Eye (tissue), 1 donor: ENCODE data around the gene IL1RAPL2.

Source experiments
- DNase-seq: peaks from one replicate; pipeline ENCODE4 v3.0.0-alpha.2; 2015

Gene IL1RAPL2

GRCh38 chrX:105477351-105477750, 911.4 kb downstream of the IL1RAPL2 start:
- no peak for DNase-seq

DNA sequence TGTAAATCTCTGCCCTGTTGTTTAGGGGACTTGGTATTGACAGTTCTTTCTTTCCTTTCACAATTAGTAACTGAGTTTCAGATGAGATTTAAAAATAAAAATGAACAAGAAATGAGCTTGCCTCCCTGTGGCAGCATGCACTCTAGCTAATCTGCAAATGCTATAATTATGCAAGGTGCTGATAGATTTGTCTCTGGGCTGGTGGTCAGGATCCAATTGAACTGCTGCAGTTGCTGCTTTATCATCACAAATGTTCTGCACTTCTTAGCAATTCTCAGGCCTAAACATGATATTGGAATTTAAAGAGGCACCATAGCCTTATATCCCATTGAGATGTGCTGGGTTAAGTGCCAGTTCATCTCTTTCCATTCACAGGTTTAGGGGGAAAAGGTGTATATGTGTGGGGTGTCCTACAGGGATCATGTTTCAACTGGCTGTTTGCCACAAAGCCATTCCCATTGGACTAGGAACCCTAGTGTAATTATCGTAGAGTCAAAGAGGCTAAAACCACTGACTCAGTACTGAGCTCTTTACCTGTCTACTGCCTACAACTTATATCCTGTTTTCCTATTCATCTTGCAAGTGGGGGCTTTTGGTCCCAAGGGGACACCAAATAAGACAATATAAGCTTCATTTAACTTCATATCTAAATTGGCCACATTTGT, 914.8 kb downstream of the IL1RAPL2 start:
- DNase-seq, result no peak

DNA sequence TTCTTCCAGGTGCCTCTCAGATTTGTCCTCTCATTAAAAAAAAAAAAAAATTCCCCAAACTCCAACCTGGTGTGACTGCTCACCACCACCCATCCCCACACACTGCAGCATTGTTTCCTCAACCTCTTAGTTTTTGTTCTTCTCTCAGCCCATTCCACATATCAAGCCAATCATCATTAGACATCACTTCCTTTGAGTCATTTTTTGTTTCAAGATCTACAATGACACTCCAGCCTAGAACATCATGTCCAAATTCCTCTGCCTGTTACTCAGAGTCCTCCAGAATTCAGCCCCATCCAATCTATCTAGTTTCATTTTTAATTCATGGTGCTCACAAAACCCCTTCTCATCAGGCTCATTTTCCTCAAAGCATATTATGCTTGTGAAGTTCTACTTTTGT, 917.0 kb downstream of the IL1RAPL2 start:
- no peak for DNase-seq

GRCh38 chrX:105488716-105489115, 922.7 kb downstream of the IL1RAPL2 start:
- no peak for DNase-seq

- no peak for DNase-seq
These were observed 929.4 kb downstream of the IL1RAPL2 start for GRCh38 chrX:105495376-105495775.

DNA sequence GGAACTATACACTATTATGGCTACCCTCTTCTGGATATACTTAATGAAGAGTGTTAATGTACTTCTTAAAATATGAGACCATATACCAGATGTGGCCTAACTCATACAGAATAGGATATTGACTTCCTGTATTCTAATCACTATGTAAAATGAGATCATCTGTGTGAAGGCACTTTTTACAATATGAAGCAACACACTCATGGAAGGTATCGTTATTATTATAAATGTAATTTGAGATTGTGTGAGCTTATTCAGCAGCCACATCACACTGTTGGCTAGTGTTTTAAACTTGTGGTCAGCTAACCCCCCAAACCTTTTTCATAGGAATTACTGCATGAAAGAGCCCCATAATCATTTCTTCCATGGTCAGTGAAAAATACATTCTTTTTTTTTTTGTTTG, 936.3 kb downstream of the IL1RAPL2 start:
- DNase-seq, result no peak

GRCh38 chrX:105515561-105515960, 949.6 kb downstream of the IL1RAPL2 start:
- no peak for DNase-seq

DNA sequence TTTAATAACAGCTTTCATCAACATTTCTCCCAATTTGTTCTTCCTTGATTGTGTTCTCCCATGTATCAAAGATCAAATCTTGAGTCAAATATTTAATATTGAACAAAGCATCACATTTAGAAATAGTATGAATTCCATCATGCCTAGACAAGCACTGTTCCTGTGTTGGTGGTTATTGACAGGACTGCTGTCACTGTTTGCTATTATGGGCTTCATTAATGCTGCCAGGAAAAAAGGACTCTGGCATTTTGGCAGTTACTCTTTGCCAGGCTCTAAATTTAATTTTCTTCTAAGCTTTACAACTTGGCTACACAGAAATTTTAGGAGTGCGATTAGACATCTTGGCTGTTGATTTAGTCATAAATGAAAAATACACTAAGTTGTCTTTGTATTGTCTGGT, 960.4 kb downstream of the IL1RAPL2 start:
- DNase-seq, result no peak

- no peak for DNase-seq
These were observed 961.8 kb downstream of the IL1RAPL2 start for GRCh38 chrX:105527759-105528158.

- DNase-seq, result no peak
These were observed 968.0 kb downstream of the IL1RAPL2 start for GRCh38 chrX:105533951-105534350.

DNA sequence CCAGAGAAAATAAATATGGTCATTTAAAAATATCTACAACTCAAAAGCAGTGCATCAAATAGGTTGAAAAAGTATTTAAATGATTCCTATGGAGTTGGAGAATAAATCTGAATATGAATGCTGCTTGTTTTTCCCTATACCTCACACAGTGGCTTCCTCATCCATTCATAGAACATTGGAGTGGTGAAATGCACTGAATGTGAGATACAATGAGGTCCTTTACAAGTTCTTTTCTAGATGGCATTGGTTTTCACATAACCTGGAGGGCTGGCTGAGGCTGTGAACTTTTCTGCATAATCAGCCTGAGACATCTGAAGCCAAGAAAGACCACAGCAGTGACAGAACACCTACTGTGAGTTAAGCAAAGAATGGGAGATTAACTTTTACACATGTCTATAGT, 977.3 kb downstream of the IL1RAPL2 start:
- no peak for DNase-seq

DNA sequence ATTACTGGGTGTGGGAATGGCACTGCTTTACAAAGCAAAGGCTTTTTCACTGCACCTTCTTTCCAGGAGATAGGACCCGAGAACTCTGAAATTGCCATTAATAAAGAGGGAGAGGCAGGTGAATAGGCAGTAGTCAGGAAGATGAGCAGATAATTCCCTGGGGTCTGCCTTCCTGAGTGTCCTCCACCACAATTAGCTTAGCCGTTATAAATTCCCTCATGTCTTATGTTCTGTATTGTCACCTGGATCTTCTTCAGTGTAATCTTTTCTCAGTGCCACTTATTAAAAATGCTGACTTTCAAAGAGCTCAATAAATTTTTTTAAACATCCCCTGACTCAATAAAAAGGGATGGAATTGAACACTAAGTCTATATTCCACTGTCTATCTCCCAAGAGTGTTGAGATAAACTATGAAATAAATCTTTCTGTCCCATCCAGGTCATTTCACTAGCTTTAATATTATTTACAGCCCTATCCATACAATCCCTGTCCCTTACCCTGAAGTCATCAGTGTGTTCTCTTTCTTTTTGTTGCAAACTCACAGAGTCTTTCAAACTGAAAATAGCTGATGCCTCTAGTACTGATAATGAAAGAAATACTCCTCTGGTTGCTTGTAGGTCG, 984.2 kb downstream of the IL1RAPL2 start:
- no peak for DNase-seq

DNA sequence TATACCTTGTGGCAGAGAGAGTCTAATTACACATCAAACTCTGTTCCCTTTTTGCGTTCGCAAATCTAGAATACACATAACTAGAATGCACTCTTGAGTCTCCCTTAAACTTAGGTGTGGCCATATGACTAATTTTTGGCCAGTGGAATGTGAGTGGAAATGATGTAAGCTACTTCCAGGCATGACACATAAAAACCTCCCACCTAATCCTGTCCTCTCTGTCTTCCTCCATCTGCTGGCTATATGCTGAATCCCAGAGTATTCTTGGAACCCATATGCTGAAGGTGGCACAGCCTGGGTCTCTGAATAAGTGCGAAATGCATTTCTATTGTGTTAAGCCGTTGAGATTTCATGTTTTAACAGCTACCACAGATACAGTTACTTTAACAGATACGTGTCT, 986.4 kb downstream of the IL1RAPL2 start:
- DNase-seq, result no peak

DNA sequence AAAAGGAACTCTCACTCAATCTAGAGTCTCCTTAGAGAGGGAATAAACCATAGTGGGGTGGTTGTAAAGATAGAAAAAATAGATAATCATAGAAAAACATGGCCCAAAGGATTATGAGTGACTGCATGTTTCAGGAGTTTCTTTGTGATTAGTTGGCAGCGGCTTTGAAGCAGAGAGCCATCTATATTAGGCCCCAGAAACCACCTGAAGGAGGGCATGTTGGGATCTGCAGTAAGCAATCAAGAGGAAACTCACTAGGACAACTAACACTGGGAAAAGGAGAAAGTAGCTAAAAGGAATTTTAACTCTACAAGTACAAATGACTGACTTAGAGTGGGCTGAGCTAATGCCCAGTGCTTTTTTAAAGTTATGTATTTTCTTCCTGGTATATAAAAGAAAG, 987.1 kb downstream of the IL1RAPL2 start:
- no peak for DNase-seq

DNA sequence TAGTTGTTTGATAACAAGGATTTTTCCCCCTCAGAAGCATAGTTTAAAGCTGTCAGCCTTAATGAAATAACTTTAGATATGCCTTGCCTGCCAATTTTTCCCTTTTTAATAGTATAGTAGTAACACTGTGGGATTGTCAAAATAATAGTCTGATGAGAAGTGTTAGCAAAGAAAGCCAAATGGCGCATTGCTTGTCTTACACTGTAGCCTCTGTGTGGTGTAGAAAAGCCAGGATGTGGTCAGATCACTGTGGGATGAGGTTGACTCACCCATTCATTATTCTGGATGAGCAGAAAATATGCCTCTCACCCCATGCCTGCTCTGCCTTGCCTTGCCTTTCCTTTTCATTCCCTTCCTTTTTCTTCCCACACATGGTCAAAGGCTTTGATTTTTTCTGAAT, 998.5 kb downstream of the IL1RAPL2 start:
- DNase-seq, result no peak

DNA sequence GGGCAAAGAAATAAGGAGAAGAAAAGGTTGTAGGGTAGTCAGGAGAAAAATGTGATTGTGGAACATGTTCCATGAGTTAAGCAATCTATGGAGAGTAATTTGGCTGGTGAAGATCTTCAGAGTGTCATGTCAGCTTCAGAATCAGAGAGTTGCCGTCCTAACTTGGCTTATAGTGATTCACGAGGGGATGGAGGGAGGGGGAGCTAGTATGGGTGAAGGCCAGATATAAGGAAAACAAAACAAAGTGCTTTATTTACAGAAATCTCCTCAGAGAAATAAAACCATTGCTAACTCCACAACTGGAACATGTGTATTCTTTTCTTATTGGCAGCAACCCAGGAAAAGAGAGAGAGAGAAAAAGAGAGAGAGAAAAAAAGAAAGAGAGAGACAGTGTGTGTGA, 999.9 kb downstream of the IL1RAPL2 start:
- DNase-seq, result no peak

DNA sequence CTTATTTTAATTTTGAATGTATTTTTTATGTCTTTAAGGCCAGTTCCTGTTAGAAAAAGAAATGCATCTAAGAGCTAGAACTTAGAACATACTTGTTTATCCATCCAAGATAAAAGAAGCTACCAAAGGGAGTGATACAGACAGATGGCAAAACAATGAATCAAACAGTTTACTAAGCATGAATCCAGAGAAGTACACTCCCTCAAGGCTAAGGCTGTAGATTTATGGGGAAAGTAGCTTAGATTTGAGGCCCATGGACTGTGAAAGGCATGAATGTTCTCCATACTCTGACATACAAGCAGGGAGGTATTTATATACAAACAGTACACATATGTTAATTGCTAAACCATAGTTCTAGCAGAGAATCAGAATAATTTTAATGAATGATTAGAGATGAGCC, 1001.1 kb downstream of the IL1RAPL2 start:
- no peak for DNase-seq

GRCh38 chrX:105608745-105609144, 1042.7 kb downstream of the IL1RAPL2 start:
- no peak for DNase-seq

DNA sequence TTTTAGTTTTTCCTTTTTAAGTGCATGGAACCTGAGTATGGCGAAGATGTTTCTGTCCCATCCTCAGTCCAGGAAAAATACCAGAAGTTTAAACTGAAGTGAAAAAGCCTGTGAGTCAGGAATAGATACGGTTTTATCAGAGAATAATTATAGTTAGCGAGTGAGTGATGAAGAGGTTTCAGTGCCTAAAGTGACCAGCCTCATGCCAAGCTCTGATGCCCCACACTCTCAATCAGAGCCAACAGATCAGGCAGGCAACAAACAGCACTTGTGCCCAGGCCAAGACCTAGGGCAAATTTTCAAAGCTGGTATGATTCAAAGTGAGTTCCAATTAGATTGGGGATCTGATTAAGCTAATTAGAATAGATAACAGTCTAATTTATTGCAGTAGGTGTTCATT, 1043.5 kb downstream of the IL1RAPL2 start:
- no peak for DNase-seq

DNA sequence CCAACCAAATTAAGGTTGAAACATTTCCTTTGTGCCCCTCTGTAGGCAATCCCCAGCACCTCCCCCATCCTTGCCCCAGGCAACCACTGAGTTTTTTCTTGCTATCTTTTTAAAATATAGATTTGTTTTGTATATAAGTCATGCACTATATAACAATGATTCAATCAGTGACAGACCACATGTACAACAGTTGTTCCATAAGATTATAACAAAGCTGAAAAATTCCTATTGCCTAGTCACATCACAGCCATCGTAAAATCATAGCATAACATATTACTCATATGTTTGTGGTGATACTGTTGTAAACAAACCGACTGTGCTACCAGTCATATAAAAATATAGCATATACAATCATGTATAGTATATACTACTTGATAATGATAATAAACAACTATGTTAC, 1044.4 kb downstream of the IL1RAPL2 start:
- DNase-seq, result no peak

DNA sequence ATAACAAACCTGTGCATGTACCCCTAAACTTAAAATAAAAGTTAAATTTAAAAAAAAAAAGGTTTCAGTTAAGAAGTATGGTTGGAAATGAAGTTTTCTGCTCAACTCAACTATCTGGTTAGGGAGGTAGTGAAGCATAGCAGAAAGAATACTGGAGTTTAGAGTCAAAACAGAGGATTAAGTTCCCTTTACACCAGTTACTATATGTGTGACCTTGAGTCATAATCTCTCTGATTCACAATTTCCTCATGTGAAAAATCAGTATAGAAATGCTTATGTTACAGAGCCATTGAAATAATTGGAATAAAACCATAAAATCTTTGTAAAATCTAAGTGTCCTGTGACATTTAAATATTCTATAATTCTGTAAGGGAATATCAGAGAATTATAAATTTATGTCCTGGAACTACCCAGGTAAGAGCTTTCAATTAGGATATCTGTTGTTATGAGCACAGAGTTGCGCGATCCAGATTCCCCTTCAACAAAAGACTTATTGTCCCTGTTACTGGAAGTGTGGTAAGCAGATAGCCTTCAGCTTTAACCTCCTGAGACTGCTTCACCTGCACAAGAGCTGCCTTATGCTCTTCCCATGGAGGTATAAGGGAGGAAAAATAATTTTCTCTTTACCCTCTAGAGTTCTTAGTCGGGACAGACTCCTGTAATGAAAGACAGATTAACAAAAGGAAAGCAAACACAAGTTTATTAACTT, 1052.5 kb downstream of the IL1RAPL2 start:
- no peak for DNase-seq

DNA sequence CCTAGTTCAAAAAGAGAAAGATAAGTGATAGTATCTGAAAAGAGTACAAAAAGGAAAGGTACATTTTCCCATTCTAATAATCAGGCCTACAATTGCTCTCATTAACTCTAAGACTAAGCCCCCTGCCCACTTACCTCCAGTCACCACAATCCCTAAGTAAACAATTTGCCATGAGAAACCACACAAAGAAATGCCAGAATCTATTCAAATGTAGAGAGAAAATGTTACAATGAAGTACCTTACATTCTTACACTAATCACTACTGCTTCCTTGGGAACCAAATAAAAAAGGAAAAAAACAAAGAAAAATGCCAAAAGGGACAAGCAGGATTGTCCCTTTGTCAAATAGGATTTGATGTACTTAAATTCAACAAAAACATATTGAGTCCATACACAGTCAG, 1068.2 kb downstream of the IL1RAPL2 start:
- DNase-seq, result no peak

- no peak for DNase-seq
These were observed 1069.8 kb downstream of the IL1RAPL2 start for GRCh38 chrX:105635794-105636193.

- DNase-seq, result no peak
These were observed 1070.7 kb downstream of the IL1RAPL2 start for GRCh38 chrX:105636667-105637066.
